Left colon (tissue), 2 donors: ENCODE data around the gene LAMC1. TPM values are rescaled to one million over a fixed set of nuclear protein-coding genes. Genes with fewer than 3 reads are reported as not detected.

Experiments
- ATAC-seq: fragments of 200-7000 bp; cut with Tn5 transposase; one replicate; pipeline ENCODE4 v1.9.1; 2020; ENCODE audit warnings: mild to moderate bottlenecking, moderate library complexity
- DNase-seq, 2 donors: peaks; one replicate each; pipeline ENCODE4 v3.0.0-alpha.2; 2020
- intact Hi-C, 2 donors: fragments of 100-400 bp; cut with DNase I in 1 of 2; cut with micrococcal nuclease in 1 of 2; formaldehyde crosslinking; loops; one replicate each; pipeline versions ENCODE4 v1.11.2 to v1.14.0; 2022; cut with DNase I, micrococcal nuclease
- total RNA-seq, 2 donors: library from RNA; stranded (reverse); fragmentation: NEBNext Ultra II Directional; extraction: Animal tissue kit (Norgen Biotek cat#: 25700); gene quantifications; one replicate each; pipeline ENCODE4 v1.2.1, GENCODE V29; 2021
- donor health status: DM: no; HTN: no; CAD: no.
- donor health status: DM: yes; HTN: yes; CAD: no.

LAMC1 gene
- total RNA-seq, 2 donors from 2014 or later = 32.3 to 54.8 TPM

DNA sequence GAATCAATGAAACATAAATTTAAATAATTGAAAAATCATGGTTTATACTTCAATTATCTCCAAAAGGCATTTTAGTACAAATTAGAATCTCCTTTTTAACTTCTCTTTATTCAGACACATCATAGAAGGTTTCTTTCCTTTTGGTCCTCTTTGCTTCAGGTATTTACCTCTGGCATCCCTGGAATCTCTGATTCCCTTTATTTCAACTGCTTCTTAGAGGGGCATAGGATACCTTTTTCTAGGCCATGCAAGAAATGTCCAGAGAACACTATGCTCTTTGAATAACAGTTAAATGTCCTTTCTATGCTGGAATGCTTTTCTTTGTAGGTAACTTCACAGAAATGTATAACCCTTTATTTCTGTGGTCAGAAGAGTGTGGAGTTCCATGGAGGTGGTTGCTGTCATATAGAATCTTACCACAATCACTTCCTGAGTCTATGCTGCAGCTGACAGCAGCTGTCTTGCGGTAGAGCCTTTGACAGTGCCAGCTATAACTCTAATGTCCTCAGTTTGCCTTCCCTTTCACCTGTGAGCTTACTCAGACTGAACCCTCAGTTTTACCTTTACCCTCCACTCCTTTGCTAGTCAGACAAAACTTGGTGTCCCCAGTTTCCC is 171.4 kb downstream of the LAMC1 start:
- intact Hi-C loops = no loop called here
- DNase-seq (no peak), ATAC-seq (peak; percentile 44)

DNA sequence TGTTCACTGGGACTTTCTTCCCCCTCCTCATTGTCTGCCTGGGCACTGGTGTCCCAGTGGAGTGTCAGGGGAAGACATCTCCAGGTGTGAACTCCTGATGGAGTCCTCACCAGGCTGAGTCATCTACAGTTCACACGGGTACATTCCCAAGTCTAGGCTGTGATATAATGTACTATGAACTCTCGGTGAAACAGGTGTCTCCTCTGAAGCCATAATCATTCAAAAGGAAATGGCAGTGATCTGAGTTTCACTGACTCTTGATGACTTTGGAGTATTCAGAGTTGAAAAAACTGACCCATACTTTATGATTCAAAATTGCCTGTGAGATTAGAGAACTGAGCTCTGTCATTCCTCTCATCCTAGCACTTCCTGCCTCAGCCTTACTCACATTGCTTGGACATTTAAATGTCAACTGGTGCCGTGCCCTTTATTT is 171.9 kb downstream of the LAMC1 start:
- ATAC-seq (peak; percentile 99), DNase-seq (peak in 1 of 2 donors; percentile 44)
- intact Hi-C loops = no loop called here

Other genes starting within 250 kb of the LAMC1 start
- 10 to 100 TPM in 1 of 2 donors, 1 to 10 TPM in 1; 9.4 to 15.4 TPM for gene NPL, start 233.6 kb upstream of the LAMC1 start, total RNA-seq
- gene DHX9, start 184.1 kb upstream of the LAMC1 start, total RNA-seq = 10 to 100 TPM; 92.4 to 95.8 TPM
- not detected for gene SHCBP1L, start 70.3 kb upstream of the LAMC1 start, total RNA-seq
- 10 to 100 TPM; 30.7 to 55.0 TPM for gene LAMC2, start 162.8 kb downstream of the LAMC1 start, total RNA-seq